ENCODE data around the gene MRPS2. TPM values are rescaled to one million over a fixed set of nuclear protein-coding genes. Genes with fewer than 3 reads are reported as not detected.

MRPS2 gene
- total and polyA plus RNA-seq, 2 of the 4 experiments (the other 2 are of a cell fraction), result 53.1 to 104 TPM

DNA sequence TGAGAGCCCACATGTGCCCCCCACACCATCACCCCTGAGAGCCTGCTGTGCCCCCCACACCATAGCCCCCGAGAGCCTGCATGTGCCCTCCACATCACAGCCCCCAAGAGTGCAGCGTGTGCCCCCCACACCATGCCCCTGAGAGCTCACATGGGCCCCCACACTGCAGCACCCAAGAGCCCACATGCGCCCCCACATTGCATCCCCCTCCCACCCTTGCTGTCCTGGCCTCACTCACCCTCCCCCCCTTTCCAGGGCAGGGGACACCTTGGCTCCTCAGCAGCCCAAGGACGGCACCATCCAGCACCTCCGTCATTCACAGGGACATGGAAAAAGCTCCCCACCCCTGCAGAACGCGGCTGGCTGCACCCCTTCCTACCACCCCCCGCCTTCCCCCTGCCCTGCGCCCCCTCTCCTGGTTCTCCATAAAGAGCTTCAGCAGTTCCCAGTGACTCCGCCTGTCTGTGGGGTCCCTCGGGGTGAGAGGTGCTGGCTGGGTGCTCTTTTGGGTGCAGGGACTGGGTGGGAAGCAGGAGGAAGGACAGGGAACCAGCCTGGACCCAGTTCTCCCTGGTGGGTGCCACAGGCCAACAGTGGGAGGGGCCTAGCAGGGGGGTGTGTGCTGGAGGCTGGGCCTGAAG is 25.7 kb downstream of the MRPS2 start:
- TF ChIP-seq MXI1 (IDR thresholded peaks at IDR 0.05; ENCODE audit: borderline replicate concordance, low read depth, low read length) (no peak), NFE2L2 (IDR thresholded peaks at IDR 0.05; ENCODE audit: low read depth, low read length) (no peak), CEBPB (IDR thresholded peaks at IDR 0.05; ENCODE audit: low read depth, low read length) (no peak), RCOR1 (IDR thresholded peaks at IDR 0.05; ENCODE audit: insufficient replicate concordance, low read length) (no peak), SMC3 (IDR thresholded peaks at IDR 0.05; ENCODE audit: low read depth, low read length) (no peak)
- TF ChIP-seq, protein P1, sequence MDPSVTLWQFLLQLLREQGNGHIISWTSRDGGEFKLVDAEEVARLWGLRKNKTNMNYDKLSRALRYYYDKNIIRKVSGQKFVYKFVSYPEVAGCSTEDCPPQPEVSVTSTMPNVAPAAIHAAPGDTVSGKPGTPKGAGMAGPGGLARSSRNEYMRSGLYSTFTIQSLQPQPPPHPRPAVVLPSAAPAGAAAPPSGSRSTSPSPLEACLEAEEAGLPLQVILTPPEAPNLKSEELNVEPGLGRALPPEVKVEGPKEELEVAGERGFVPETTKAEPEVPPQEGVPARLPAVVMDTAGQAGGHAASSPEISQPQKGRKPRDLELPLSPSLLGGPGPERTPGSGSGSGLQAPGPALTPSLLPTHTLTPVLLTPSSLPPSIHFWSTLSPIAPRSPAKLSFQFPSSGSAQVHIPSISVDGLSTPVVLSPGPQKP (IDR thresholded peaks at IDR 0.05; ENCODE audit: borderline replicate concordance, low read depth, low read length), result no peak
- TF ChIP-seq, protein P2, sequence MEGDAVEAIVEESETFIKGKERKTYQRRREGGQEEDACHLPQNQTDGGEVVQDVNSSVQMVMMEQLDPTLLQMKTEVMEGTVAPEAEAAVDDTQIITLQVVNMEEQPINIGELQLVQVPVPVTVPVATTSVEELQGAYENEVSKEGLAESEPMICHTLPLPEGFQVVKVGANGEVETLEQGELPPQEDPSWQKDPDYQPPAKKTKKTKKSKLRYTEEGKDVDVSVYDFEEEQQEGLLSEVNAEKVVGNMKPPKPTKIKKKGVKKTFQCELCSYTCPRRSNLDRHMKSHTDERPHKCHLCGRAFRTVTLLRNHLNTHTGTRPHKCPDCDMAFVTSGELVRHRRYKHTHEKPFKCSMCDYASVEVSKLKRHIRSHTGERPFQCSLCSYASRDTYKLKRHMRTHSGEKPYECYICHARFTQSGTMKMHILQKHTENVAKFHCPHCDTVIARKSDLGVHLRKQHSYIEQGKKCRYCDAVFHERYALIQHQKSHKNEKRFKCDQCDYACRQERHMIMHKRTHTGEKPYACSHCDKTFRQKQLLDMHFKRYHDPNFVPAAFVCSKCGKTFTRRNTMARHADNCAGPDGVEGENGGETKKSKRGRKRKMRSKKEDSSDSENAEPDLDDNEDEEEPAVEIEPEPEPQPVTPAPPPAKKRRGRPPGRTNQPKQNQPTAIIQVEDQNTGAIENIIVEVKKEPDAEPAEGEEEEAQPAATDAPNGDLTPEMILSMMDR (conservative IDR thresholded peaks at IDR 0.05; ENCODE audit: low read depth, low read length), result no peak
- CTCF ChIA-PET, result no interaction called here
- no CpG with 5 or more reads among the region's 11 CpGs for WGBS, 2 experiments (ENCODE audit: extremely low coverage in 2 of 2, insufficient read length in 1 of 2)
- Histone ChIP-seq H3K9me3 (ENCODE audit: control insufficient read depth, insufficient read depth, low read length) (no peaks in the 10 kb centered on the region), H2BK5ac (ENCODE audit: low read depth, low read length, poor library complexity, severe bottlenecking) (no peak overlapping the region), H3K27me3 (ENCODE audit: control insufficient read depth, insufficient read depth, low read length) (peaks cover 4% of the 10 kb centered on the region), H2AFZ (replicated peaks; ENCODE audit: low read length, poor library complexity) (no peak overlapping the region), H3K4me1 (ENCODE audit: control insufficient read depth, insufficient read depth, low read length) (no peaks in the 10 kb centered on the region), H3K18ac (ENCODE audit: low read depth, low read length) (no peak overlapping the region), H3K27ac (ENCODE audit: insufficient read depth, low read length) (no peak overlapping the region), H3K14ac (replicated peaks; ENCODE audit: low read depth, low read length) (no peak overlapping the region), H3K9me1 (ENCODE audit: insufficient read depth, low read length) (no peaks in the 10 kb centered on the region), H3K36me3 (ENCODE audit: control insufficient read depth, insufficient read depth, low read length) (no peaks in the 10 kb centered on the region), H4K91ac (ENCODE audit: insufficient read depth, low read depth, low read length) (no peak overlapping the region), H2BK120ac (ENCODE audit: low read depth, low read length) (no peak overlapping the region), H4K8ac (ENCODE audit: low read depth in 2 of 2, low read length in 2 of 2) (no peak overlapping the region), H2BK20ac (ENCODE audit: low read depth, low read length) (no peak overlapping the region), H3K4ac (ENCODE audit: low read depth, low read length) (no peak overlapping the region), H3K56ac (ENCODE audit: extremely low read depth, insufficient read depth, low read length) (no peak overlapping the region), H3K23ac (ENCODE audit: low read depth, low read length) (no peak overlapping the region), H4K5ac (ENCODE audit: low read depth, low read length) (no peak overlapping the region), H3K79me1 (ENCODE audit: low read depth in 1 of 2, low read length in 2 of 2) (no peaks in the 10 kb centered on the region), H3K9ac (ENCODE audit: low read depth, low read length) (no peak overlapping the region), H3K4me2 (ENCODE audit: low read depth, low read length) (no peak overlapping the region), H2AK5ac (ENCODE audit: low read depth, low read length) (no peak overlapping the region), H2BK15ac (ENCODE audit: low read depth, low read length) (no peak overlapping the region), H4K20me1 (ENCODE audit: insufficient read depth, low read length) (no peaks in the 10 kb centered on the region), H2AK9ac (replicated peaks; ENCODE audit: low read depth, low read length, poor library complexity) (no peak overlapping the region), H3K4me3 (ENCODE audit: insufficient read depth, low read depth, low read length) (no peak overlapping the region)
- intact Hi-C loops (cut with micrococcal nuclease) (no loop called here), dilution Hi-C loops (cut with HindIII; ENCODE audit: low sequenced_read_pairs, unreplicated experiment) (no loop called here), in situ Hi-C loops (cut with MboI; ENCODE audit: low sequenced_read_pairs) (no loop called here)
- ATAC-seq (ENCODE audit: low read depth) (no peak), DNase-seq (no peak)
- BruUV-seq (replicated peaks), result no TSS peak
- POLR2A ChIA-PET (ENCODE audit: unreplicated experiment), result interaction anchor here (0.6 kb wide), 1 partner anchor 21 kb away, joined by 4 read pairs; no protein-coding TSS in a partner anchor
